Suprapubic skin (tissue), 4 donors: ENCODE data around the gene ACTC1. TPM values are rescaled to one million over a fixed set of nuclear protein-coding genes. Genes with fewer than 3 reads are reported as not detected.

Experiments used
- DNase-seq, 2 donors: peaks; one replicate each; pipeline ENCODE4 v3.0.0-alpha.2; 2019; ENCODE audit warnings: low spot score in 2 of 2
- H3K27ac ChIP-seq: fragments of 200-600 bp; sonication (generic); one replicate; pipeline ENCODE4 v1.5.1; 2019
- H3K27me3 ChIP-seq: fragments of 200-600 bp; sonication (generic); one replicate; pipeline ENCODE4 v1.5.1; 2019
- H3K36me3 ChIP-seq: fragments of 200-600 bp; sonication (generic); one replicate; pipeline ENCODE4 v1.5.1; 2019
- H3K4me1 ChIP-seq: fragments of 200-600 bp; sonication (generic); one replicate; pipeline ENCODE4 v1.5.1; 2019
- H3K4me3 ChIP-seq: fragments of 200-600 bp; sonication (generic); one replicate; pipeline ENCODE4 v1.5.1; 2019; ENCODE audit warnings: mild to moderate bottlenecking
- H3K9me3 ChIP-seq: fragments of 200-600 bp; sonication (generic); one replicate; pipeline ENCODE4 v1.5.1; 2019
- CTCF ChIP-seq, 2 donors: fragments of 200-600 bp in 1 of 2; fragments of 450-650 bp in 1 of 2; sonication (generic) in 1 of 2; IDR thresholded peaks; one replicate each; pipeline ENCODE4 v1.5.1; 2016 to 2019; ENCODE audit warnings: antibody characterized with exemption in 2 of 2, mild to moderate bottlenecking in 1 of 2, moderate library complexity in 1 of 2
- EP300 ChIP-seq: sonication (generic); formaldehyde crosslinking; IDR thresholded peaks from one replicate; pipeline ENCODE4 v1.6.1; 2017; ENCODE audit warnings: antibody characterized with exemption
- POLR2A ChIP-seq, 2 donors: fragments of 450-650 bp; IDR thresholded peaks; one replicate each; pipeline ENCODE4 v1.6.1; 2017; ENCODE audit warnings: antibody characterized with exemption in 2 of 2, mild to moderate bottlenecking in 2 of 2, moderate library complexity in 2 of 2
- POLR2AphosphoS5 ChIP-seq, 3 donors: sonication (generic); formaldehyde crosslinking; IDR thresholded peaks; one replicate each; pipeline ENCODE4 v1.6.1; 2017; ENCODE audit warnings: antibody characterized with exemption in 3 of 3
- WGBS: methylation state at CpG from one replicate; pipeline ENCODE4 v1.1.5; 2018; 5-methylcytosine and 5-hydroxymethylcytosine counted together
- total RNA-seq, 4 donors: library from RNA; depleted of rRNA; stranded (reverse); fragments of >200 nt; gene quantifications; one replicate each; pipeline ENCODE4 v1.1.0, GENCODE V29; 2016

ACTC1 gene
- total RNA-seq, 4 donors from 2014 or later: 0.51 to 1.4 (median 0.85) TPM

GRCh38 chr15:34749691-34750090 lies 45.7 kb downstream of the ACTC1 start:
- Histone ChIP-seq H3K27me3 (peaks cover 38% of the 10 kb centered on the region), H3K27ac (no peak overlapping the region), H3K4me1 (peaks cover 7% of the 10 kb centered on the region), H3K36me3 (no peaks in the 10 kb centered on the region), H3K4me3 (no peak overlapping the region), H3K9me3 (no peaks in the 10 kb centered on the region)
- 70% methylated on average over 4 of the region's 4 CpGs for WGBS
- no peak for DNase-seq
- TF ChIP-seq POLR2A (IDR thresholded peaks at IDR 0.05) (no peak), CTCF (IDR thresholded peaks at IDR 0.05) (no peak), POLR2AphosphoS5 (IDR thresholded peaks at IDR 0.05) (no peak), EP300 (no peak)

Other genes starting within 250 kb of the ACTC1 start
- 100 to 1,000 TPM in 1 of 4 donors, 10 to 100 TPM in 3; 83.2 to 336 (median 98.0) TPM for gene GOLGA8B, start 211.9 kb downstream of the ACTC1 start, total RNA-seq
- under 1 TPM in 1 of 4 donors, not detected in 3; 0.24 TPM for gene GJD2, start 40.6 kb downstream of the ACTC1 start, total RNA-seq
- 10 to 100 TPM; 21.8 to 41.1 (median 25.7) TPM for gene AQR, start 174.2 kb upstream of the ACTC1 start, total RNA-seq
- 10 to 100 TPM; 42.4 to 71.1 (median 46.2) TPM for gene ZNF770, start 192.7 kb upstream of the ACTC1 start, total RNA-seq